ENCODE measurements around the gene RGS16. TPM values are rescaled to one million over a fixed set of nuclear protein-coding genes. Genes with fewer than 3 reads are reported as not detected.

Gene RGS16
- total RNA-seq, 2 donors from 2014 or later: 1.5 to 1.9 TPM

GRCh38 chr1:182600745-182601415, 3.3 kb downstream of the RGS16 start:
- no peaks in the 10 kb centered on the region for H3K9me3 ChIP-seq
- 73% methylated on average over 5 of the region's 5 CpGs for WGBS
- DNase-seq (ENCODE audit: low spot score): no peak
- H3K27me3 ChIP-seq (replicated peaks; ENCODE audit: insufficient read depth): no peaks in the 10 kb centered on the region
- H3K36me3 ChIP-seq: no peaks in the 10 kb centered on the region
- no peak overlapping the region for H3K4me3 ChIP-seq
- TF ChIP-seq POLR2AphosphoS5 (IDR thresholded peaks at IDR 0.05) (no peak), POLR2A (IDR thresholded peaks at IDR 0.05) (no peak), CTCF (IDR thresholded peaks at IDR 0.05) (no peak)
- no peaks in the 10 kb centered on the region for H3K4me1 ChIP-seq (replicated peaks)
- intact Hi-C loops (cut with DNase I): loop anchor here (1.0 kb wide), 1 partner anchor 182 kb away; no protein-coding TSS in a partner anchor
- H3K27ac ChIP-seq: no peak overlapping the region

- Histone ChIP-seq H3K36me3 (no peaks in the 10 kb centered on the region), H3K4me3 (no peak overlapping the region), H3K4me1 (replicated peaks) (no peaks in the 10 kb centered on the region), H3K9me3 (no peaks in the 10 kb centered on the region), H3K27me3 (replicated peaks; ENCODE audit: insufficient read depth) (no peaks in the 10 kb centered on the region), H3K27ac (no peak overlapping the region)
- TF ChIP-seq POLR2A (IDR thresholded peaks at IDR 0.05) (no peak), POLR2AphosphoS5 (IDR thresholded peaks at IDR 0.05) (no peak), CTCF (IDR thresholded peaks at IDR 0.05) (no peak)
- DNase-seq (ENCODE audit: low spot score): no peak
- intact Hi-C loops (cut with DNase I): no loop called here
- 86% methylated on average over 15 of the region's 17 CpGs for WGBS
Measured at GRCh38 chr1:182600036-182600713, 4.0 kb downstream of the RGS16 start.

- Histone ChIP-seq H3K4me3 (no peak overlapping the region), H3K27me3 (replicated peaks; ENCODE audit: insufficient read depth) (no peaks in the 10 kb centered on the region), H3K27ac (no peak overlapping the region), H3K9me3 (no peaks in the 10 kb centered on the region), H3K36me3 (no peaks in the 10 kb centered on the region), H3K4me1 (replicated peaks) (no peaks in the 10 kb centered on the region)
- TF ChIP-seq CTCF (IDR thresholded peaks at IDR 0.05) (no peak), POLR2A (IDR thresholded peaks at IDR 0.05) (no peak), POLR2AphosphoS5 (IDR thresholded peaks at IDR 0.05) (no peak)
- no peak for DNase-seq (ENCODE audit: low spot score)
- intact Hi-C loops (cut with DNase I): loop anchor here (10.0 kb wide), 1 partner anchor 205 kb away; the partner anchor contains the start of gene GLUL
- WGBS: 88% methylated on average over 6 of the region's 6 CpGs
Measured at GRCh38 chr1:182599339-182599738, 4.8 kb downstream of the RGS16 start.

GRCh38 chr1:182598296-182598695, 5.9 kb downstream of the RGS16 start:
- Histone ChIP-seq H3K27me3 (replicated peaks; ENCODE audit: insufficient read depth) (no peaks in the 10 kb centered on the region), H3K4me3 (no peak overlapping the region), H3K36me3 (no peaks in the 10 kb centered on the region), H3K27ac (no peak overlapping the region), H3K9me3 (no peaks in the 10 kb centered on the region), H3K4me1 (replicated peaks) (no peaks in the 10 kb centered on the region)
- 75% methylated on average over 5 of the region's 5 CpGs for WGBS
- no peak for DNase-seq (ENCODE audit: low spot score)
- intact Hi-C loops (cut with DNase I): loop anchor here (10.0 kb wide), 1 partner anchor 203 kb away; the partner anchor contains the start of gene GLUL
- TF ChIP-seq CTCF (IDR thresholded peaks at IDR 0.05): no peak
- no peak for TF ChIP-seq POLR2AphosphoS5 (IDR thresholded peaks at IDR 0.05)
- no peak for TF ChIP-seq POLR2A (IDR thresholded peaks at IDR 0.05)

All from prostate gland (tissue), 2 donors.